Bronchial epithelial cell (primary cell): Measurements from ENCODE around the gene NOG. TPM values are rescaled to one million over a fixed set of nuclear protein-coding genes. Genes with fewer than 3 reads are reported as not detected.

ENCODE experiments used
- DNase-seq: peaks from one replicate; pipeline ENCODE4 v3.0.0-alpha.2; 2010; ENCODE audit warnings: low read depth
- FAIRE-seq: peaks from 2 replicates; lab custom pipeline; 2011; peaks lifted over from hg19 to GRCh38; lab: Jason Lieb, UNC
- H3K27me3 ChIP-seq: 2 replicates; pipeline ENCODE4 v1.5.1; 2011; ENCODE audit warnings: low read length; ENCODE audit not compliant: control insufficient read depth, insufficient read depth
- H3K36me3 ChIP-seq: 2 replicates; pipeline ENCODE4 v1.5.1; 2011; ENCODE audit warnings: low read length; ENCODE audit not compliant: control insufficient read depth, insufficient read depth
- H3K4me3 ChIP-seq: 2 replicates; pipeline ENCODE4 v1.5.1; 2011; ENCODE audit warnings: mild to moderate bottlenecking, low read depth, low read length, control low read depth
- total RNA-seq: library from RNA; depleted of rRNA; stranded (reverse); fragments of >200 nt; gene quantifications from 2 replicates; pipeline ENCODE4 v1.2.1, GENCODE V29; 2014
- TF ChIP-seq, protein P1 (sequence below): IDR thresholded peaks from 2 replicates; pipeline ENCODE4 v1.5.1; 2011; ENCODE audit warnings: mild to moderate bottlenecking, moderate library complexity, low read length, control low read depth, inconsistent platforms; ENCODE audit not compliant: insufficient read depth, severe bottlenecking

The NOG gene
- total RNA-seq, 1 donor from 2014 or later: 0.26 TPM

DNA sequence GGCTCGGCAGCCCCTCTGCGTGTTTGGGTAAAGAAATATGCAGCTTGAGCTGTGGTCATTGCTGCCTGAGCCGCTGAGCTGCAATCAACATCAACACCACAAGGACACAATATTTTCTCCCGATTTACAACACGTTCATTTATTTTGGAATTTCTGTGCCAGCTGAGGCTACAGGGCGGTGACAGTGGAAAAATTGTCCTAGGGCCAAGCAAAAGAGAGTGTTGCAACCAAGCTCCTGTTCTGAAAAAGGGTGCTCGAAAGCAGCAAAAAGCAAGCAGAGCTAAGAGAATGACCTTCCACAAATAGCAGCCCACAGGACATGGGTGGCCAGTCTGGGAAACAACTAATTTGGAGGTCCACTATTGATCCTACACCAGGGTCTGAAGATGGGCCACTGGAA lies 35.4 kb upstream of the NOG start:
- FAIRE-seq (no peak), DNase-seq (no peak)
- Histone ChIP-seq H3K27me3 (no peaks in the 10 kb centered on the region), H3K4me3 (no peak overlapping the region), H3K36me3 (no peaks in the 10 kb centered on the region)
- TF ChIP-seq, protein P1, sequence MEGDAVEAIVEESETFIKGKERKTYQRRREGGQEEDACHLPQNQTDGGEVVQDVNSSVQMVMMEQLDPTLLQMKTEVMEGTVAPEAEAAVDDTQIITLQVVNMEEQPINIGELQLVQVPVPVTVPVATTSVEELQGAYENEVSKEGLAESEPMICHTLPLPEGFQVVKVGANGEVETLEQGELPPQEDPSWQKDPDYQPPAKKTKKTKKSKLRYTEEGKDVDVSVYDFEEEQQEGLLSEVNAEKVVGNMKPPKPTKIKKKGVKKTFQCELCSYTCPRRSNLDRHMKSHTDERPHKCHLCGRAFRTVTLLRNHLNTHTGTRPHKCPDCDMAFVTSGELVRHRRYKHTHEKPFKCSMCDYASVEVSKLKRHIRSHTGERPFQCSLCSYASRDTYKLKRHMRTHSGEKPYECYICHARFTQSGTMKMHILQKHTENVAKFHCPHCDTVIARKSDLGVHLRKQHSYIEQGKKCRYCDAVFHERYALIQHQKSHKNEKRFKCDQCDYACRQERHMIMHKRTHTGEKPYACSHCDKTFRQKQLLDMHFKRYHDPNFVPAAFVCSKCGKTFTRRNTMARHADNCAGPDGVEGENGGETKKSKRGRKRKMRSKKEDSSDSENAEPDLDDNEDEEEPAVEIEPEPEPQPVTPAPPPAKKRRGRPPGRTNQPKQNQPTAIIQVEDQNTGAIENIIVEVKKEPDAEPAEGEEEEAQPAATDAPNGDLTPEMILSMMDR: no peak

DNA sequence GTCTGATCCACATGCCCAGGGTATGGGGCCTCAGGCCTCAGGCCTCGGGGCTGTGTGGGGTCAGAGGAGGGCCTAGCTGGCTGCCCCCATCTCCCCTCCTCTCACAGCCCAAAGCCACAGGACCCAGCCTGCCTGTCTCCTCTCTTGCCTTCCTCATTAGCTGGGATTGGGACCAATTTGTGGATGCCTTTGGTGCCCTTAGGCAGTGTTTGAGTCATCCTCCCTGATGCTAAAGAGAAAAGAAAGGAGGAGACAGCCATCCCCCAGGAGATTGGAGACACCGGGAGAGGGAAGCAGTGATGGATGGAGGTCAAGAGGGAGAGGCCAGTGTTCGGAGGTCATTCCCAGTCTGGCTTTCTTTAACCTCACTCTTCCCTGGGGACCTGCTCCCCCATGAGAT lies 23.3 kb upstream of the NOG start:
- H3K27me3 ChIP-seq: no peaks in the 10 kb centered on the region
- DNase-seq (no peak), FAIRE-seq (no peak)
- H3K36me3 ChIP-seq: no peaks in the 10 kb centered on the region
- TF ChIP-seq, protein P1: no peak
- no peak overlapping the region for H3K4me3 ChIP-seq

DNA sequence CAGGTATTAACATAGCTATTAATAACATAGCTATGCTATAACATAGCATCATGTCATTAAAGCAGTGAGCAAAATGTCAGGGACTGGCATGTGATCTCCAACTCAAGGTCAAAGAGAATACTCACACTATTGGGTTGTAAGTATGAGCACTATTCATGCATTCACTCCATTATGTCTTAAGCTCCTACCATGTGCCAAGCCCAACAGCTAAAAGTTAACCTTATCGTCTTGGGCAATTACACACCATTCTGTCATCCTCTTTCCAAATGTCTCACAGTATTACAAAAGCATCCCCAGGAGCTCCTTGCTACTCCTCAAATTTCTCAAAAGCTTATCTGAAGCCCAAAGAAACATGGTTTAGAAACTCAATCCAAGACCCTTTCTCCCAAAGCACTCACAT lies 22.0 kb upstream of the NOG start:
- no peak for DNase-seq
- H3K4me3 ChIP-seq: no peak overlapping the region
- no peaks in the 10 kb centered on the region for H3K27me3 ChIP-seq
- no peak for FAIRE-seq
- H3K36me3 ChIP-seq: no peaks in the 10 kb centered on the region
- TF ChIP-seq, protein P1: no peak

DNA sequence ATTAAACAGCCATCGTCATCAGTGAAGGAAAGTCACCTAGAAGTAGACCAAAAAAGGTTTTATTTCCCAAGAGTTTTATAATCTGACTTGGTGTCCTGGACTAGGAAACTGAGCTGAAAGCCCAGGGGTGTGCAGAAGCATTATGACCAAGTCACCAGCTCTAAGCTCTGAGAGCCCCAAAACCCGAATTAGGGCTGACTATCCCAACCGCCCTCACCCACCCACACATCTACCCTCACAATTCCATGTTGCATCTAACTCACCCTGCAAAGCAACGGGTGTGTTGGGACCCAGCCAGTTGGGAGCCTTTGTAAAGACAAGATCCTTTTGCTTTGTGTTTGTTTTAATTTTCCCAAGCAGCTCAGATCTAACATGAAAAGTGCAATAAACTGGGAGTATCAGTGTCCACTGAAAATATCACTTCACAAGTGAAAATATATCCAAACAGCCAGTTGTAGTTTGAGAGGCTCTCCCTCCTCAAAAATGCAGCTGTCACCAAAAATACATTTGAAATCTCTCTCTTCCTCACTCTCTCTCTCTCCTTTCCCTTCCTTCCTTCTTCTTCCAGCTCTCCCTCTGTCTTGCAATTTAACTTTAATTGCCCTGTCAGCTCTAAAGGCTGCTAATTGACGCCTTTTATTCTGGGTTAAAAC lies 16.2 kb upstream of the NOG start:
- Histone ChIP-seq H3K36me3 (no peaks in the 10 kb centered on the region), H3K4me3 (no peak overlapping the region), H3K27me3 (no peaks in the 10 kb centered on the region)
- FAIRE-seq: no peak
- DNase-seq: no peak
- TF ChIP-seq, protein P1: no peak

DNA sequence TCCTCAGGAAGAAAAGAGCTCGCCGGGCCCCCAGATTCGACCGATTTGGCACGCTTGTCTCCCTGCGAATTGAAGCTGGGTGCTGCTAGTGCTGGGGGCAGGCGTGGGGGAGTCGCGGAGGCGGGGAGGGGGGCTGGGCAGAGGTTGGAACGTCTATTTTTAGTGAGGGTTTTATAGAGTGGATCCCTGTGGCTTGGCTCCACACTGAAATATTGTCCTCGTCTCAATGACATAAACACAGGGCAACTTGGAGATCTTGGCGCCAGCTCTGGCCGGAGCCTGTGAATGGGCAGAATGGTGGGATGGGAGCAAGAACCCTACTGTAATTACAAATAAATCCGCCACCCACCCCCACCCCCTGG lies 15.7 kb upstream of the NOG start:
- TF ChIP-seq, protein P1: no peak
- FAIRE-seq (no peak), DNase-seq (no peak)
- Histone ChIP-seq H3K4me3 (no peak overlapping the region), H3K27me3 (no peaks in the 10 kb centered on the region), H3K36me3 (no peaks in the 10 kb centered on the region)
